HG02970 (cell line): ENCODE results near the gene ADRB2.
"Not testable (repeated sequence)": the region's sequence is repeated elsewhere in the genome, so short reads cannot be mapped to it uniquely, and the experiment has no call there.

Source experiments
- ATAC-seq: cut with Tn5 transposase; IDR thresholded peaks from one replicate; pipeline ENCODE4 v1.9.1; 2021; ENCODE audit warnings: mild to moderate bottlenecking, moderate library complexity, moderate number of reproducible peaks; ENCODE audit not compliant: unreplicated experiment, low FRiP score

The ADRB2 gene

DNA sequence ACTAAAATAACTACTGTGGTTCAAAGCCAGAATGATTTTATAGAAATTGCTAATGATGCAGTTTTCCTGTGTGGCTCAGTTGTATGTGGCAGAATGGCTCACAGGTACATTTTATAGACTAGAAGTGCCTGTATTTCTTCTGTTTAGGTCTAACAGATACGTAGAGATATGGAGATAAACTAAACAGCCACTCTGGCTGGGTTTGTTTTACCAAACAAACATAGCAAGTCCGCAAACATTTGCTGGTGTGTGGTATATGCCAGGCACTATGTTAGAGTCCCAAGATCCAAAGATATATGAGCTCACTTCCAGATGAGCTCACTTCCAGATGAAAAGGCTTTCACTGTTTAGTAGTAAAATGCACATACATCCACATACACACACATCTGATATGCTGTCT lies 24.4 kb downstream of the ADRB2 start:
- ATAC-seq: no peak

DNA sequence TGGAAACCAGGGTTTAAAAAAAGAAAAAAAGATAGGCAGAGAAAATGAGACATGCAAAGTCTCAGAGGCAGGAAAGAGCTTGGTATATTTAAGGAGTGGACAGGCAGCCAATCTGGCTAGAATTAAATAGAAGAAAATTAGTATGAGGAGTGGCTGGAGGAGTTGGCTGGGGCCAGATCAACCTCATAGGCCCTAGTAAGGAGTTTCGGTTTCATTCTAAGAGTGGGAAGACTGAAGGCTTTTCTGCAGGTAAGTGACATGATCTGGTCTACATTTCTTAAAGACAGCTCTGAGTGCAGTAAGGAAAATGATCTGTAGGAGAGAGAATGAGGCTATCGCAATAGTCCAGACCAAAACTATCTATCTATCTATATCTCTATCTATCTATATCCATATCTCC lies 27.5 kb downstream of the ADRB2 start:
- ATAC-seq: no peak

DNA sequence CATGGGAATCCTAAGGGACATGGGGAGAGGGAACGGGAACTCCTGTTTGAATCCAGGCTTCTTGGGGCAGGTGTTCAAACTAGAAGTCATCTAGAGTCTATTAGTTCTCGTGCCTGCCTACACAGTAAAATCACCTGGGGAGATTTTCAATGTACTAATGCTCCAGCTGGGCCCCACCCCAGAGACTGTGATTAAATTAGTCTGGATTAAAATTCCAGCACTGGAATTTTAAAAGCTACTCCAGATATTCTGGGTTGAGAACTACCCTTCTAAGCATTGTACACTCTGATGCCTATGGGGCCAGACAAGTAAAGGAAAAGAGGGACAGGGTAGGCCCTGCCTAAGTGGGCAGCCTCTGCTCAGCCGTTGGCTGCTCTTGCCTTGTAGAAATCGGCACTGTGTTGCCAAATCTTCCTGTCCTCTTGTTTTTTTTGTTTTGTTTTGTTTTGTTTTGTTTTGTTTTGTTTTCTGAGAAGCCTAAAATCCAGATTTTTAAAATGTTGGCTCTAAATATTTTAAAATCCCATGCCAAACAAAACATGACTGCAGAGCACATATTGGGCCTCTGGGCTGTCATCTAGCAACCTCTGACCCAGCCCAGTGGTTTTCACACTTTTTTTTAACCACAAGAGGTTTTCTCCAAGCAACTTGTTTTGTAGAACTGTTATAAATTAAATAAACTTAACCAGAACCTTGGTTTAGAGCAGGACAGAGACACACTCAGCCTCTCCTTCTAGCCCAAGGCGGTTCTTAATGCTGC lies 29.0 kb downstream of the ADRB2 start:
- no peak for ATAC-seq

DNA sequence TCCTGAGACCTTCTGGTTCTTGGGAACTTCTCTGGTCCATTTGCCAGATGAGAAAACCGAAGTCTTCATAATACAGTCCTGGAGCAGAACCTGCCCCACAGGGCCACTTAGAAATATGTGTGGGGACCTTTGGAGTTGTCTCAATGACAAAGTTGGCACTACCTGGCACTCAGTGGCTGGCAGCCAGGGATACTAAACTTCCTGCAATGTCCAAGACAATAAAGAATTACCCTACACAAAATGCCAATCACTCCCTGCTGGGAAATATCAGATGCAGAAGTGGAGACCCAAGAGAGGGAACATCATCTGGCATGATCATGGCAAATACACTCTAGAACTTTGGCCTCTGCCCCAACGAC lies 29.6 kb downstream of the ADRB2 start:
- ATAC-seq: no peak

DNA sequence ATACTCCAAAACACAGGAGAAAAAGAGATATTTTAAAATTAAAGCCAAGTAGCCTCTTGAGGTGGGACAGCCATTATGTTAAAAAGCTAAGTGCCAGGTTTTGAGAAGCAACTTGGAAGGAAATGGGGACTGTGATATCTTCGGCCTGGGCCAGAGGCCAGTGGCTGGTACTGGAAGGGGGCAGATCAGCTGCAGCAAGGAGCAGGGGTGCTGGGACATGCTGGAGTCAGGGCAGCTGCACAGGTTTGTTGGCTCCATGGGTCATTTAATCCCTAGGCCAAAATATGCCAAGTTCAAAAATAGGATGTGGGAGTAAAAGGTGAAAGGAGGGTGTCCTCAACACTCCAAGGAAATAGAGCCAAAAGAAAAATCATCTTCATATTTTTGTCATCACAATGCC lies 30.0 kb downstream of the ADRB2 start:
- ATAC-seq: no peak

DNA sequence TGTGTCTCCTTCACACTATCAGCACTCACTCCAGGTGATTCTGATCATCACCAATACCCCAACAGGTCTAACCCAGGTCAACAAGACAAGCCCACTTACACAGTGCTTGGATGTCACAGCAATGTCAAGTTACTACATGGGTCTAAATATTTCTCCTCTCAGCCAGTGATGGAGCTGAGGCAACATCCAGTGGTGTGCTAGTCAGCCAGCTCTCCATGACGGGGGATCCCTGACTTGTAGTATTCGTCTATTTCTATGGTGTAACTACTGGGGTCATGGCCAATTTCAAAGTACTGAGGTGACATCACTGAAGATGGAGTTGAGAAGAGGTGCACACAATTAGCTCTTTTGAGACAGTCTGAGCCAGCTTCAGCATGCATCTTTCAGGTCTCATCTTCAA lies 31.1 kb downstream of the ADRB2 start:
- ATAC-seq: no peak

DNA sequence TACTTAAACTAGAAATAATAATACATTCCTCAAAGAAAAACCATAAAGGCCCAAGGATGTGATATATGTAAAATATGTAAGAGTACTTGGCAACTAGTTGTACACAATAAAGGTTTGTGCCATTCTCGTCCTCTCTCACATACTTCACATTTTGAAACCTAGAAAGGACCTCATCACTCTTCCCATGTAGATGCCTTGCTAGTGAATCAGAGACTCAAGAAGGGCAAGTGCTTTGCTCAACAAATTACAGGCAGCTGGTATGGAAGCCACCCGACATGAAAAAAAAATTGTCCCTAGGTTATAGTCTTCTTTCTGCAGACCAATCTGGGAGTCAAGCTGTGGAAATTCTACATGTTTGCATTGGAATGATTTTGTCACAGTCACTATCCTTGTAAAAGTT lies 31.7 kb downstream of the ADRB2 start:
- no peak for ATAC-seq

DNA sequence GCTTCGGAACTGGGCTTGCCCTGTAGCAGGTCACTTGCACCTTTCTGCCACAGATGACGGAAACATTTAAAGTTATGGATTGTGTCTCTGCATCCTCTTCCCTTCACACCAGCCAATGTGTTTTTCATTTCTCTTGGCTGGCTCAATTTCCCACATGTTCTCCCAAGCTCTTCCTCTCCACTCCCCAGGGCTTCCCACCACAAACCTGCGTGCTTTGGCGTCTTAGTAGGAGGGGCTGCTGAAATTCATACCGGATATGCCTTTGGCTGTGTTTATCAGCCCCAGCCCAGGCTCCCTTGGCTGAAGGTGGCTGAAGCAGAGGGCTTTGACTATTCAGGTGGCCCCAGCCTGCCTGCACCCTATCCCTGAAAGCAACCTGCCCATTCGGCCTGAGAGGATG lies 32.1 kb downstream of the ADRB2 start:
- ATAC-seq: no peak

DNA sequence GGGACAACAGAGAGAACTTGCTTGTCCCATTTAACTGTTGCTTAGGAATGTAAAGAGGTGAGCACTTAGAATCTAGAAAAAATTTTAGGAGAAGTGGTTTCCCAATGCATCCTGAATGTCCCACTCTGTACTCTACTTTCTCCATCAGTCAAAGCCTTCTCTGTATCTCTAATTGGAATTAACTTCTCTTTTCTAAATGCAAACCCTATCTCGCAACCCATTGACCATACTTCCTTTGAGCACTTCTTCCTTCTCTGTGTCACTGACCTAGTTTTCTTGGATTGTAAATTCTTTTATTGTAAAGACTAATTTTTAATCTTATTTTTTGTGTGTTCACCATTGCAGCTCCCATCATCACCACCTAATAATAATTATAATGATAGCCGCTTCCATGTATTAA lies 33.3 kb downstream of the ADRB2 start:
- no peak for ATAC-seq

DNA sequence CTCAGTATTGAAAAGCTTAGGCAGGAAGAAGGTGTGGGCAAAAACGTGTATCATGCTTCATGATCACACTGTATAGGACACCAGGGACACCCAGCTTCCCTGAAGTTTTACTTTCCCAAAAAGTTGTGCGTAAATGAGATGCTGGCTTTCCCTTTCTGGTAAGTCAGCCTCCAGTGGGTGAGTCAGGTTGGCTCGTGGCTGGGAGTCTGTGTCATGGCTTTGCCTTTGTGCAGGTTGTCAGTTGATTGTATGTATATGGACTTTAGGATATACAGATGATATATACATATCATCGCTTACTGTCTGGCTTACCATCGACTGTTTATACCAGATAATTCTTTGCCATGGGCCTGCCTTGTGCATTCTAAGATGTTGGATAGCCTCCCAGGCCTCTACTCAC lies 34.2 kb downstream of the ADRB2 start:
- ATAC-seq: no peak

DNA sequence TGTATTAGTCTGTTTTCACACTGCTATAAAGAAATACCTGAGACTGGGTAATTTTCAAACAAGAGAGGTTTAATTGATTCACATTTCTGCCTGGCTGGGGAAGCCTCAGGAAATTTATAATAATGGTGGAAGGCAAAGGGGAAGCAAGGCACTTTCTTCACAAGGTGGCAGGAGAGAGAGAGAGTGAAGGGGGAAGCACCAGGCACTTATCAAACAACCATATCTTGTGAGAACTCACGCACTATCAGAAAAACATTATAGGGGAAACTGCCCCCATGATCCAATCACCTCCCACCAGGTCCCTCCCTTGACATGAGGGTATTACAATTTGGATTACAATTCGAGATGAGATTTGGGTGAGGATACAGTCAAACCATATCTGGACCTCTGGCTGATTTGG lies 34.7 kb downstream of the ADRB2 start:
- ATAC-seq: no peak

DNA sequence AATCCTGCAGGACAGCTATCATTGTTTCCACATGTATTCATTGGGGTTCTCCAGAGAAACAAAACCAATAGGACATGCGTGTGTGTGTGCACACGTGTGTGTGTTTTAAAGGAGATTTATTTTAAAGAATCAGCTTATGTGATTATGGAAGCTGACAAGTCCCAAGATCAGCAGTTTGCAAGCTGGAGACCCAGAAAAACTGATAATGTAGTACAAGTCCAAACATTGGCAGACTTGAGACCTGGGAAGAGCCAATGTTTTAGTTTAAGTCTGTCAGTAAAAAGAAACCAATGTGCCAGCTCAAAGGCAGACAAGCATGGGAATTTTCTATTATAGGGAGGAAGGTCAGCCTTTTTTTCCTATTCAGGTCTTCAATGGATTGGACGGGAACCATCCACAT lies 35.3 kb downstream of the ADRB2 start:
- no peak for ATAC-seq

DNA sequence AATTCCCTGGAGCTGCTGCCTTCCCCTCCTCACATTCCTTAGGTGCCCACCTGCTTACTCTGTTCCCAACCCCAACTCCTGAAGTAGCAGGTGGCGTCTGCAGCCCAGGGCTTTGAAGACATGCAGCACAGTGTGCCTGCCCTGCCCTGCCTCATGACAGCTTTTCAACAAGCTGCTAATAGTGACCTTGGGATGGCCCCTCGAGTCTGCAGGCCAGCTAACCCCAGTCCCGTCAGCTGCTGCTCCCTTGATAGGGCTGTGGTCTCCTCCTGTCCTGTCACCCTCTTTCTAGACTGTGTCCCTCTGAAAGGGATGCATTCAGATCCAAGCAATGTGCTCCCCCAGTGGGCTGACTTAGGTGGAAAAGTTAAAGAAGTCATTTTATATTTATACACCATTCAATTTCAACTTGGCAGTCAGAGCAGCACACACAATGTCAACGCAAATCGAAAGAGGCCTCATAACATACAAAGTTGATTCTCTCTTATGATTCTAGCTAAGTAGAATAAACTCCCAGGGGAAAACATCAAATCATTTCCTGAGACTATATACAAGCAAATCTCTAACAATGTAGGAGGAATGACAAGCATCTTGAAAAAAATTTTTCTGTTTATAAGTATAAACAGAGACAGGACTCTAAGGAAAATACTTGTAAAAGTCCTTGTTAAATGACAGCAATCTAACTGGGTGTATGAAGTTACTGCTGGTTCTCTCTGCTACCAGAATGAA lies 37.9 kb downstream of the ADRB2 start:
- no peak for ATAC-seq

DNA sequence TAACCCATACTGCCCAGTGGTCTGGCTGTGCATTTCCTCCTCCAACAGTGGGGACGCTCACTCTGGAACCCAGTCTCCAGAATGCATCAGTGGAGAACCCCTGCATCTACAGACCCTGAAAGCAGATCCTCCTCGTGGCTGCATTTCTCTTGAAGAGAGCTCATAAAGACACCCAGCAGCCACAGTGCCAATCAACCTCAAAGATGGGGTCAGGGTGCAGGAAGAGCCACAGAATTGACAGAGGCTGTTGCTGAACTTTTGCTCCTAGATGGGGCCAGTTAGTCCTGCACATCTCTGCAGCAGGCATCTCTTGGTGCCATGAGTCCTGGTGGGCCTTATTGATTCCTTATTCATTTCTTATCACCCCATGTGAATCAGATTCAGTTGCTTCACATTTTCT lies 39.6 kb downstream of the ADRB2 start:
- no peak for ATAC-seq

DNA sequence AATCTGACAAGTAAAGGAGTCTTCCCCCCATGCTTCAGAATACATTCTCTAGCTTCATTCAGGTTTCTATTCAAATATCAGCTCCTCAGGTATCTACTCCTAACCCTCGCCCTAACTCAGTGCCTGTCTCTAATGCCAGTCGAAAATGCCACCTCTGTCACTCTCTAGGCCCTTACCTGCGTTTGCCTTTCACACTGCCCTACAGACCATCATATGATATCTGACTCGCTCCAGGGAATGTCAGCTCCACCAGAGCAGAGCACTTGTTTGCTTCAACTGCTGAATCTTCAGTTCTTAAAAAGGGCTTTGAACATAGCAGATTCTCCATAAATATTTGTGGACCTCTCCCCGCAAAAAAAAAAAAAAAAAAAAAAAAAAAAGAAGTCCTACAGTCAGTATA lies 46.7 kb downstream of the ADRB2 start:
- no peak for ATAC-seq

DNA sequence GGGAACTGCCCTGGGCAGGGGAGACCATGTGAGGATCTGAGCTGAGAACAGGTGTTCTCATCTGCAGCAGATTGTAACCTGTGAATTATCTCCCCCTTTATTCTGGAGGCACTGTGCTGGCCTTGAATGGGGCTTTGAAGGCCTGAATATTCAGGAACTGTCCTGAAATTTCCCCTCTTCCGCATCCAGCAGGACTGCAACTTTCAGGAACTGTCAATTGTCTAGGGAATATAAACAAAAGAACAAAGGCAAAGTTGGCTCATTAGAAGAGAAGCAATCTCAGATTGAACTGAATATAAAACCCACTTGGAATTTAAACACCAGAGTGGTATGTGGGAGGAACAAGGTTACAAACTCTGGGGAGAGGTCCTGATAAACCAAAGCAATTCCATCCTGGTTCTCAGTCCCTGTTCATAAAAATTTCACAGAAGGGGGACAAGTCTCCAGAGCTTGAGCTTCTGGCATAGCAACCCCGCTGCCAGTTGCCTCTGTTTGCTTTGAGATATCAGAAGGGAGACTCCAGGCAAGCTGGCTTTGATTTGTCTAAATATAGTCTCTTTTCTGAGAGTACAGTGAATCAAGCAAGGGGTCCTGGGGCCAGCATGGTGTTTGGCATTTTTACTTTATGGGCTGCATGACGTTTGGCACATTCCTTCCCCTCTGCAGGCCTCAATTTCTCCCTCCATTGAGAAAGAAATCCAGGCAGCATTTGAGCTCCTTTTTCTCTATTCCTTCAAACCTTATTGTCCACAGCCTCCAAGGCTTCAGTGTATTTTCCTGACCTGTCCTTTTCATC lies 47.5 kb downstream of the ADRB2 start:
- no peak for ATAC-seq

DNA sequence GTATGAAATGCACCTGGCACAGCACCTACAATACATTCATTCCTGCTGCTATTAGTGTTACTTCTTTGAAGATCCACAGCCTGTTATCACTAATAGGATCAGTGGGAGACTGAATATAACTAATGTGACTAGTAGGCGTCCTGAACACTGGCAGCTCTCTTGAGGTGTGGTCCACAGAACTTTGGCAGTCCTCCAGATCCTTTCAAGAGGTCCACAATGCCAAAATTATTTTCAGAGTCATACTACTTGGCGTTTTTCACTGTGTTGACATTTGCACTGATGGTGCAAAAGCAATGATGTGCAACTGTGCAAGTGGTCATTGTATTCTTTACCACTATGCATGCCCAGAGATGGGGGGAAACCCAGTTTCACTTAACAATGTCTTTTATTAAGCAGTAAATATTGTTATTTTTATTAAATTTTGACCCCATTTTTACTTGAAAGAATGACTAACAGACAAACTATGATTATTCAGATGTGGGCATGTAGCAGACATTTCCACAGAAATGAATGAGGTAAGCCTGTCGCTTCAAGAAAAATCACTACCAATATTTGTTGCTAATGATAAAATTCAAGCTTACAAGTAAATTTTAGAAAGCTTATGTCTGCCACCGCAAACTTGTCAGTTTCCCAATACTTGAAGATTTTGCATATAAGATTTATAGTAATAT lies 48.9 kb downstream of the ADRB2 start:
- ATAC-seq: no peak

DNA sequence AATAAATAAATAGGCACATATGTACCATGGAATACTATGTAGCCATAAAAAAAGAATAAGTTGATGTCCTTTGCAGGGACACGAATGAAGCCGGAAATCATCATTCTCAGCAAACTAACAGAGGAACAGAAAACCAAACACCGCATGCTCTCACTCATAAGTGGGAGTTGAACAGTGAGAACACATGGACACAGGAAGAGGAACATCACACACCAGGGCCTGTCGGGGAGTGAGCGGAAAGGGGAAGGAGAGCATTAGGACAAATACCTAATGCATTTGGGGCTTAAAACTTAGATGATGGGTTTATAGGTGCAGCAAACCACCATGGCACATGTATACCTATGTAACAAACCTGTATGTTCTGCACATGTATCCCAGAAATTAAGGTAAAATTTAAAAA lies 51.0 kb downstream of the ADRB2 start:
- ATAC-seq: not testable (repeated sequence)
